ENCODE measurements around the gene RBM19. TPM values are rescaled to one million over a fixed set of nuclear protein-coding genes. Genes with fewer than 3 reads are reported as not detected.

RBM19 gene
- total RNA-seq, 1 donor from 2014 or later, result 36.4 TPM

- DNase-seq, result no peak
- no peaks in the 10 kb centered on the region for H3K4me1 ChIP-seq
- intact Hi-C loops (cut with DNase I), result no loop called here
- peaks cover 96% of the 10 kb centered on the region for H3K36me3 ChIP-seq
- no peak for TF ChIP-seq CTCF (IDR thresholded peaks at IDR 0.05)
- H3K4me3 ChIP-seq, result no peak overlapping the region
- H3K27me3 ChIP-seq, result no peaks in the 10 kb centered on the region
- no peaks in the 10 kb centered on the region for H3K9me3 ChIP-seq
- no peak overlapping the region for H3K27ac ChIP-seq
- no peak for ATAC-seq
Measured at GRCh38 chr12:113941208-113941486, 25.0 kb downstream of the RBM19 start.

DNA sequence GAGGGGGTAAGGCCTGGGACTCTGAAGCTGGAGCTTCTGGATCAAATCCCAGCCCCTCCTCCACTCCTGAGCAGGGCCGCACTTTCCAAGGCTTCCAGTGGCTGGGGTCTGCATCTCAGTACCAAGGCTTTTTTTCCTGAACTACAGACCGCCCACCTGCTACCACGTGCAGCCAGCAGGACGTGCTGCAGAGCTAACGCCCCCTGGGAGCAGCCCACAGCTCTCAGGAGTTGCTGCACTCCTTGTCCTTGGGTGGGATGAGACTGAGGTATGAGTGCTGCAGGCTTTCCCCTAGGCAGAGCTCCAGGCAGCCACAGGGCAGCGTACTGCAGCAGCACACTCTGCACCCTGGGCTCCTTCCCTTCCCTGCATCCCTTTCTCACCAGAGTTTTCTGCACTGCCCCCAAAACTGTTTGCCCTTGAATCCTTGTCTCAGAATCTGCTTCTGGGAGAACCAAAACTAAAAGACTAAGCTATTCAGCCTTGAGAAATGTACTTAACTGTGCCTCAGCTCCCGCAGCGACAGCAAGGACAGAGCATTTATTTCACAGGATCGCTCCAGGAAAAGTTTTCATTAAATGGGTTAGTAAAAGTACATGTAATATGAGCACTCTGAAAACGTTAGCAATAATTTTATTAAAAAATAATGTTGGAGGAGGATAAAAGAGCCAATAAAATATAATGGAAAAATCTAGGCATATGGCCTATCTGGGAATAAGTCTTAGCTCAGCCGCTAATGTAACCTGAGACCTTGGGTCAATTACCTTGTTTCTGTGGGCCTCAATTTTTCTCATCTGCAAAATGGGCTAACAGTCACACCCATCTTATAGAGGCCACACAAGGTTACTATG, 25.5 kb downstream of the RBM19 start:
- H3K36me3 ChIP-seq, result peaks cover 94% of the 10 kb centered on the region
- no peak for TF ChIP-seq CTCF (IDR thresholded peaks at IDR 0.05)

DNA sequence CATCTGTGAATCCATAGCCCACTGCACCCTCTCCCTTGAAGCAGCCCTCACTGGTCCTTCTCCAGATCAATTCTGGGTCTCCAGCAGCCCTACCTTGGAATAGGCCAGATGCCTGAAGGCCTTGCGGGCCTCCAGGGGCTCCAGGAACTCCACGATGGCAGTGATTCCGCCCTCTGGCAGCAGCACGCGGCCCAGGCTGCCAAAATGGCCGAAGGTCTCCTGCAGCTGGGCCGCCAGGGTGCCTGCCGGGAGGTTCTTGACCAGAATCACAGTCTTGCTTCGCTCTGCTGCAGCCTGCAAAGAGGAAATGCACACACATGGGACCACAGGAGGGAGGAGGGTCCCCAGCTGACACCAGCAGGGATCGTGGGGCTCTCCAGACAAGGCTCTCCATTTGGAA, 26.3 kb downstream of the RBM19 start:
- Histone ChIP-seq H3K4me3 (no peak overlapping the region), H3K27me3 (no peaks in the 10 kb centered on the region), H3K27ac (no peak overlapping the region), H3K36me3 (peaks cover 94% of the 10 kb centered on the region), H3K9me3 (no peaks in the 10 kb centered on the region), H3K4me1 (no peaks in the 10 kb centered on the region)
- no peak for DNase-seq
- intact Hi-C loops (cut with DNase I), result no loop called here
- no peak for TF ChIP-seq CTCF (IDR thresholded peaks at IDR 0.05)
- no peak for ATAC-seq

More for the DNA sequence above, 25.5 kb downstream of the RBM19 start:
- no peak for DNase-seq
- peak; percentile 13 for ATAC-seq
- intact Hi-C loops (cut with DNase I), result no loop called here
- Histone ChIP-seq H3K9me3 (no peaks in the 10 kb centered on the region), H3K4me1 (no peaks in the 10 kb centered on the region), H3K27me3 (no peaks in the 10 kb centered on the region), H3K27ac (no peak overlapping the region), H3K4me3 (no peak overlapping the region)

DNA sequence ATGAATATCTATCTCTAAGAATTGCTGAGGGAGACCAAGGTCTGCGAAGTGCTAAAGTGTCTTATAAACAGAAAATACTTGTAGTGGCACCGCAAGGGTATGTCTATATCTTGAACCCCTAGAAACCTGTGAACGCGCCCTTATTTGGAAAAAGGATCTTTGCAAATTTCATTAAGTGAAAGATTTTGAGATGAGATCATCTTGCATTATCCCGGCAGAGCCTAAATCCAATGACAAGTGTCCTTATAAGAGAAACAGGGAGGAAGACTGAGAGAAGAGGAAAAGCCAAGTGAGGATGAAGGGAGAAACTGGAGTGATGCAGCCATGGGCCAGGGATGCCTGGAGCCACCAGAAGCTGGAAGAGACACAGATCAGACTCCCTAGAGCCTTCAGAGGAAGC, 27.7 kb downstream of the RBM19 start:
- Histone ChIP-seq H3K9me3 (no peaks in the 10 kb centered on the region), H3K4me1 (no peaks in the 10 kb centered on the region), H3K36me3 (peaks cover 95% of the 10 kb centered on the region), H3K4me3 (no peak overlapping the region), H3K27ac (no peak overlapping the region), H3K27me3 (no peaks in the 10 kb centered on the region)
- intact Hi-C loops (cut with DNase I), result no loop called here
- DNase-seq (no peak), ATAC-seq (no peak)
- TF ChIP-seq CTCF (IDR thresholded peaks at IDR 0.05), result no peak

DNA sequence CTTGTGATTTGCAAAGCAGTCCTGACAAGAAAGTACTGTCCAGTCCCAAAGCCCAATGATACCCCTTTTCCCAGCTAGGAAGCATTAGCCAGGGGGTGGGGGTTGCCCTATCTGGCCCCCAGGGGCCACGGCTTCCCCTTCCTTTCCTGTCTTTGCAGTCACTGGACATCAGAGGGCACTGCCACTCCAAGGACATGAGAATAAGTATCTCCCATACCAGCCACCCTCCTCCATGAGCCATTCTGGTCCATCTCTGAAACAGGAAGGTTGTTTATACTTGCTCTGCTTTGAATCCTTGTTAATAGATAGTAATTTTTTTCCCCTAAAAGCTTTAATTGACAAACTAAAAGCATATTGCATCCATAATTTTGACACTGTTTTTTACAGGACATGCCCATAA, 29.7 kb downstream of the RBM19 start:
- DNase-seq (no peak), ATAC-seq (no peak)
- no peak overlapping the region for H3K27ac ChIP-seq
- intact Hi-C loops (cut with DNase I), result no loop called here
- TF ChIP-seq CTCF (IDR thresholded peaks at IDR 0.05), result no peak
- no peaks in the 10 kb centered on the region for H3K9me3 ChIP-seq
- no peaks in the 10 kb centered on the region for H3K4me1 ChIP-seq
- no peaks in the 10 kb centered on the region for H3K27me3 ChIP-seq
- H3K4me3 ChIP-seq, result no peak overlapping the region
- peaks cover 85% of the 10 kb centered on the region for H3K36me3 ChIP-seq

- H3K4me3 ChIP-seq, result no peak overlapping the region
- no peaks in the 10 kb centered on the region for H3K4me1 ChIP-seq
- ATAC-seq (no peak), DNase-seq (no peak)
- H3K27ac ChIP-seq, result no peak overlapping the region
- H3K36me3 ChIP-seq, result peaks cover 75% of the 10 kb centered on the region
- no peak for TF ChIP-seq CTCF (IDR thresholded peaks at IDR 0.05)
- intact Hi-C loops (cut with DNase I), result no loop called here
- H3K27me3 ChIP-seq, result no peaks in the 10 kb centered on the region
- H3K9me3 ChIP-seq, result no peaks in the 10 kb centered on the region
Measured at GRCh38 chr12:113935459-113935858, 30.7 kb downstream of the RBM19 start.

All from upper lobe of right lung (tissue), 1 donor.